Endothelial cell of hepatic sinusoid (primary cell): ENCODE measurements around the gene ZDHHC8.

Source experiments
- in situ Hi-C: cut with HindIII; loops from 2 replicates; pipeline ENCODE4 v1.10.0; 2017; ENCODE audit warnings: low sequenced_read_pairs

The ZDHHC8 gene

GRCh38 chr22:20128619-20128901 is 3.0 kb upstream of the ZDHHC8 start:
- in situ Hi-C loops, result no loop called here

- in situ Hi-C loops, result no loop called here
These were observed 2.5 kb upstream of the ZDHHC8 start for GRCh38 chr22:20128902-20129746.

DNA sequence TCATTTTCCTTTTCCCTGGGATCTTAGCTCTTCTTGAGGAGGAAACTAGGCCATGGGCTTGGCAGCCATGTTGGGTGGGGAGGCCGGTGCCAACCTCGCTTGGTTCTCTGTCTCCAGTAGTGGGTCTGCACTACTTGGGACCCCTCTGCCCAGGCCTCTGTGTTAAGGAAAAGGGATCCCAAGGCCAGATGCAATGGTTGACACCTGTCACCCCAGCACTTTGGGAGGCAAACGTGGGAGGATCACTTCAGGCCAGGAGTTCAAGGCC is 1.9 kb upstream of the ZDHHC8 start:
- in situ Hi-C loops, result no loop called here

- in situ Hi-C loops, result no loop called here
These were observed 1.3 kb upstream of the ZDHHC8 start for GRCh38 chr22:20130319-20130718.

DNA sequence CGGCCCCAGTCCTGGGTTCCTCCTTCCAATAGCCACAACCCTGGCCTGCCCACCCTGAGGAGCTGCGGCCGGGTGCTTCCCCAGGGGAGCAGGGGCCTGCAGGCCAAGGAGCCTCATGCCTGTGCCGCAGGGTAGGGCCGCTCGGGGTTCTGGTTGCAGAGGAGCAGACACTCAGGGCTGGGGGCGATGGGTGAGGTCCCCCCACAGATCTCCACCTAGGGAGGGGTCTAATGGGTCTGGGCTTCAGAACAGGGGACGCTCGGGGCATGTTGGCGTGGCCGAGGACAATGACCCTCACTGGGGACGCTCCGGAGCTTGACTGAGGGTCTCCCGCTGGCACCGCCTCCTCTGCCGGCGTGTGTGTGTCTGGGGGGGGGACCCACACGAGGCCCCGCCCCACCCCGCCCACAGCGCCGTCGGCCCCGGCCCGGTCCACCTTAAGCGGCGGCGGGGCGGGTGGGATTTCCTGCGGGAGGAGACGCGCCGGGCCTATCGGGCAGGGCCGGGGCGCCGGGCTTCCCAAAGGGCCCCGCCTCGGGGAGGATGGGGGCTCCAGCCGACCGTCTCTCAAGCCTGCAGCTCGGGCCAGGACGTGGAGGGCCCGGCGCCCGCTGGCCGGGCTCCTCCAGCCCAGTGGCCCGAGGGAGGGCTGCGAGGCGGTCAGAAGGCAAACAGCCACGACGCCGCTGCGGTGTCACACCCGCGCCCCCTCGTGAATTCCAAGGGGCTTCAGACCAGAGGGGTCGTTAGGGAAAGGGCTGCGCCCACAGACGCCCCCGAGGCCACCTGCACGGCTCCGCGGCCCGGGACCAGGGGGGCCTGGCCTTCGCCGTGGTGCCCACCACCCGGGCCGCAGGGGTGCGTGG is 640 bp upstream of the ZDHHC8 start:
- in situ Hi-C loops, result no loop called here

- in situ Hi-C loops, result no loop called here
These were observed 468 bp downstream of the ZDHHC8 start for GRCh38 chr22:20131859-20132685.

DNA sequence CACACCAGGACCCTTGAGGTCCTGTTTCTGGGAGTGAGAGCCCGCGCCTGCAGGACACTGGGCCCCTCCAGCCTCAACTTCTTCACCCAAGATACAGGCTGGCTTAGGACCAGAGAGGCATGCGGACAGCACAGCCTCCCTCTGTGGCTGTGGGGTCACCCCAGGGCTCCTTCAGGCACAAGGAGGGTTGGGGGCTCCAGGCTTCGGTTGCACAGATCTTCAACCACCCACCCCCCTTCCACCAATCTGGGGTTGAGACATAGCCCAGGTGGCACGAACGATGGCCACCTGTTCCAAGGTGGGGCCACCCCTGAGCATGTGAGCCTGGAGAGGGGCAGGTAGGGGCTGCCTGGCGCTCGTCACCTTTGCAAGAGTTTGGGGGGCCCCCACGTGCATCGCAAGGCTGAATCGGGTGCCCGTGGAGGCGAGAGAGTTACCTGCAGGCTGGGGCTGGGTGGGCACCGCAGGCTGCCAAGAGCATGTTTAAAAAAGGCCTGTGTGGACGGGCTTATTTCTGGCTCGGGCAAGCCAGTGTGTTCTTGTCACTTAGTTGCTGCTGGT is 1.2 kb downstream of the ZDHHC8 start:
- in situ Hi-C loops, result no loop called here

GRCh38 chr22:20133930-20134549 is 2.4 kb downstream of the ZDHHC8 start:
- in situ Hi-C loops, result no loop called here

- in situ Hi-C loops, result no loop called here
These were observed 3.7 kb downstream of the ZDHHC8 start for GRCh38 chr22:20135265-20135664.

DNA sequence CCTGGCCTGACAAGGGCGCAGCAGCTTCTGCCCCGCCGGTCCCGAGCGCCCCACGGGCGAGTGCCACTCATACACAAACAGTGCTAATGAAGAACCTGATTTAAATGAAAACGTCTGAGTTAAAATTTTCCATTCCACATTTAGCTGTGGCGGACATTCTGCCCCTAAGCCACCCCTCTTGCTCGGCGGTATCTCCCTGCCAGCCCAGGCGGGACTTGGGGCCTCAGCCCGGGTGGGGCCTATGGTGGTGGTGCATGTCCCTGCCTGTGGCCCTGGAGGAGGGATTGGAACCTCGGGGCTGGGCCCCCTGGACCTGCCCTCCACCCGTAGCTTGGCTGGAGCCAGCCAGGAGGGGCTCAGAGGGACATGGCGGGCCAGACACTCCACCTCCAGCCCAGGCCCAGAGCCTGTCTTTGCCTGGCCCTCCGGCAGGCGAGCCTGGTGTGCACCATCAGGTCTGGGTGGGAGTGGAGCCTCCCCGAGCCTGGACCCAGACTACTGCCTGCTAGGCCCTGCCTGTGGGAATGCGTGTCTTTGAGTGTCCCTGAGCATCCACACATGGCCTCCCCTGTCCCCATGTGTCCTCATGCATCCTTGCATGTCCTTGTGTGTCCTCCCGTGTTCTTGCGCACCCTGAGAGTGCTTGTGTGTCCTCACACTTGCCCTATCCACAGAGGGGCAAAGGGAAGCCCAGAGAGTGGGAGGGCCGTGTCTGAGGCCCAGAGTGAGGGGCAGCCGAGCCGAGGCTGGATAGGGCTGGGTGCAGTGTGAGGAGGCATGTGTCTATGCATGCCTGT is 4.4 kb downstream of the ZDHHC8 start:
- in situ Hi-C loops, result no loop called here

DNA sequence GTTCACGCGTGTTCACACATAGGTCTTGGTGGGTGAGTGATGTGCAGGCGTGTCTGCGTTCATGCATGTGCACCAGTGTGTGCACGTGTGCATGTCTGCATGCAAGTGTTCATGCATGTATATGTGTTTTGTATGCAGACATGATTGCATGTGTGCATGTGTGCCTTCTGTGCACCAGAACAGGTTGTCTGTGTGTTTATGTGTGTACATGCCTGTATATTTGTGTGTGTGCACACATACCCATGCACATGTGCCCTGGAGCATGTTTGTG is 4.9 kb downstream of the ZDHHC8 start:
- in situ Hi-C loops, result no loop called here

DNA sequence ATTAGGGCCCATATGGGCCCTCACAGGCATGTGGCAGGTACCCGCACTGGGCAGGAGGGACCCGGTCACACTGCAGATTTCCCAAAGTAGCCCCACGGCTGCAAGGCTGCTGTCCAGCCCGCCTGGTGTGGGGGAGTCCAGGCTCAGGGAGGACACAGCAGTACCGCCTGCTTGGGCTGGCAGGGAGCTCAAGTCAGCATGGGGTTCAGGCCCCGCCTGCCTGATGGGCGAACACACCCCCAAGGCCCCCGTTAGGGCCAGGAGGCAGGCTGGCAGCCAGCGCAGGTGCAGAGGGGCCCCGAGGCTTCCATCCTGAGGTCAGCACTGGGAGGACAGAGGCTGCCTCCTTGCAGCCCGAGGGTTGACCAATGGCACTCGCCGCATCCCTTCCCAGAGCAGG is 5.5 kb downstream of the ZDHHC8 start:
- in situ Hi-C loops, result no loop called here

- in situ Hi-C loops, result no loop called here
These were observed 6.2 kb downstream of the ZDHHC8 start for GRCh38 chr22:20137671-20138416.

GRCh38 chr22:20138417-20138738 is 6.8 kb downstream of the ZDHHC8 start:
- in situ Hi-C loops, result no loop called here

- in situ Hi-C loops, result no loop called here
These were observed 7.3 kb downstream of the ZDHHC8 start for GRCh38 chr22:20138868-20139267.

- in situ Hi-C loops, result loop anchor here (10.0 kb wide), 2 partner anchors 105 to 165 kb away; no protein-coding TSS in a partner anchor
These were observed 7.9 kb downstream of the ZDHHC8 start for GRCh38 chr22:20139391-20140106.

DNA sequence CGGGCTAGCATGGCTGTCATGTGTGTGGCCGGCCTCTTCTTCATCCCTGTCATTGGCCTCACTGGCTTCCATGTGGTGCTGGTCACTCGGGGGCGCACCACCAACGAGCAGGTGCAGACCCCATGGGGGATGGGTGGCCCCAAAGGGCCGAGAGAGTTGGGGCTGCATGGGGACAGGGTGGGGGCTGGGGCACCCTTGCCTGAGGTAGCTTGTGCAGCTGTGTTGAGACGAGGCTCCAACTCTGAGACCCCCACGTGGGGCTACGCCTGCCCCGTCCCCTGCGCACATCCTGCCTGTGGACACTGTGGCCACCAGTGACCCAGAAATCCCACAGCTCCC is 8.5 kb downstream of the ZDHHC8 start:
- in situ Hi-C loops, result loop anchor here (10.0 kb wide), 2 partner anchors 105 to 165 kb away; no protein-coding TSS in a partner anchor

- in situ Hi-C loops, result loop anchor here (10.0 kb wide), 2 partner anchors 104 to 166 kb away; no protein-coding TSS in a partner anchor
These were observed 8.9 kb downstream of the ZDHHC8 start for GRCh38 chr22:20140521-20140964.
